HG02981 (cell line): ENCODE measurements around the gene BAIAP2.

ENCODE experiments used
- ATAC-seq: cut with Tn5 transposase; IDR thresholded peaks from one replicate; pipeline ENCODE4 v1.9.1; 2021; ENCODE audit warnings: mild to moderate bottlenecking, moderate library complexity; ENCODE audit not compliant: unreplicated experiment

BAIAP2 gene

DNA sequence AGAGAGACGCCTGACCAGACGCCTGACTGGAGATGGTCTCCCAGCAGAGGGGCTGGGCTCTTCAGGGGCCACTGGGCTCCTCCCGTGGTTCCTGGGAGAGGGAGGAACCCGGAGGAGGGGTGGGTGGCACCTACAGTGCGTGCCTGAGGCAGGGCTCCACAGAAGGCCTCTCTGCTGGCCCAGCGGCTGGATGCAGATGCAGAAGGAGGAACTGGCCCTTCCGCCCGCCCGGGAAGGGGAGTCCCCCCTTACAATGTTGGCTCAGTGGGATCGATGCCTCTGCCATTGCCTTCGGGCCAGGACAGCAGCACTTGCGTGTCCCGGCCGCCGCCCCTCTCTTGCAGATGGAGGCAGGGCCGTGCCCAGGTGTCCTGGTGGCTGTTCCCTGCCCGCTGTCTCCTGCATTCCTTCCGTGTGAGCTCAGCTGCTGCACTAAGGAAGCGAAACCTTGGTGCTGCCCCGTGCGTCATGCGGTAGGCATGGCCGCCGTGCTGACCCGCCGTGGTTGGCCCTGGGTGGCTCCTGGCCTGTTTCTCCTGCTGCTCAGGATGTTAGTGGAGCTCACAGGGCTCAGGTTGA lies 15.1 kb downstream of the BAIAP2 start:
- ATAC-seq, result no peak

DNA sequence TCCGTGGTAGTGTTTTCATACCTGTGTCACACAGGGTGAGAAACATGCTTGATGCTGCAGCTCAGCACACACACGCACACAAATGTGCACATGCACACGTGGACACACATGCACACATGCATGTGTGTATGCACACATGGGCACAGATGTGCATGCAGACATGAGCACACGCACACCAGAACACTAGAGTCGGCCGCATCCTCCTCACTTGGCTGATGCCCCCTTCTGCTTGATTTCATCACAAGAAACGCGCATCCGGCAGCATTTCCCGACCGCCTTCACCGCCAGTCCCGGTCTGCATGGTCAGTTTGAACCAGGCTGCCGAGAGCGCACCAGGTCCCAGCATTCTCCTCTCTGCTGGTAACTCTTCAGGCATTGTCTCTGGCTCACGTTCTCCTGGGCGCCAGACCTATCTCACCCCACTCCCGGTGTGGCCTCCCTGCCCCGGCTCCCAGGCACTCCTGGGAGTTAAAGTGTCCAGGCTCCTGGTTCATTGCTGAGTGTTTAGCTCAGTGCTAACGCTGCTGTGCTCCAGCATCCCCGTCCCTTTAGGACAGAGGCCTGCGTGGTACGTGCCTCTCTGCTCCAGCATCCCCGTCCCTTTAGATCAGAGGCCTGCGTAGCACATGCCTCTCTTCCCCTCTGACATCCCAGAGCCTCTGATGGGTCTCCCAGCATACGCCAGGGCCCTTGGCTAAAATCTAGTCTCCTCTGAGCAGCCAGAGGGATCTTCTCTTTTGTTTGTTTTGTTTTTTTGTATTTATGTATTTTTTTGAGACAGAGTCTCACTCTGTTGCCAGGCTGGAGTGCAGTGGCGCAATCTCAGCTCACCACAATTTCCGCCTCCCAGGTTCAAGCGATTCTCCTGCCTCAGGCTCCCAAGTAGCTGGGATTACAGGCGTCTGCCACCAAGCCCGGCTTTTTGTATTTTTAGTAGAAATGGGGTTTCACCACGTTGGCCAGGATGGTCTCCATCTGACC lies 16.0 kb downstream of the BAIAP2 start:
- no peak for ATAC-seq

GRCh38 chr17:81052199-81052997 lies 17.4 kb downstream of the BAIAP2 start:
- no peak for ATAC-seq

DNA sequence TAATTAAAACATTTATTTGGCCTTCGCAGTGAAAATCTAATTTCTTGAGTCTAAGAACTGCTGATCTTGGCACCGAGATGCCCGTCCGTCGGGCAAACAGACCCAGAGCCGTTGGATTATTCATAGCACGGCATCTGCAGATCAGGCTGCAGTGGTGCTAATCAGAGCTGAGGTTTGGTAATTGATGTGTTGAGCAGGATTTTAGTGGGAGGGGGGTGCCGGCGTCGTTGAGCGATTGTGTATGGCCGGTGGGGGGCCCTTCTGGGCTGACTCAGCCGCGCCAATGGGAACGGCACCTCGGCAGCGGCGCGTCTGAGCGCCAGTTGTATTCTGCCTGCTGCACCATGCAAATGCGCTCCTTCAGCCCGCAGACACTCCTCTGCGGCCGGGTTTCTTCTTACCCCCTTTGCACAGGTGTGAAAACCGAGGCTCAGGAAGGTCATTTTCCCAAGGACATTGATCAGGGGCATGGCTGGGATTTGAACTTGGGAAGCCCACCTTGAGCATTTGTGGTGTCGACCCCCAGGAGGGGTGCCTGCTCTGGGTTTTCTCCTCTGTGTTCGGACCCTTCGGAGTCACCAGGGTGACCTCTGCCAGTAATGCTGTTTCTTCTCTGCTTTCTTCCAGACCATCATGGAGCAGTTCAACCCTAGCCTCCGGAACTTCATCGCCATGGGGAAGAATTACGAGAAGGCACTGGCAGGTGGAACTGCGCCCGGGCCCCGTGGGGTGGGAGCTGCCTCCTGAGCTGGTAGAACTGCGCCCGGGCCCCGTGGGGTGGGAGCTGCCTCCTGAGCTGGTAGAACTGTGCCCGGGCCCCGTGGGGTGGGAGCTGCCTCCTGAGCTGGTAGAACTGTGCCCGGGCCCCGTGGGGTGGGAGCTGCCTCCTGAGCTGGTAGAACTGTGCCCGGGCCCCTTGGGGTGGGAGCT lies 18.4 kb downstream of the BAIAP2 start:
- ATAC-seq, result no peak

- ATAC-seq, result no peak
Measured at GRCh38 chr17:81054308-81054707, 19.4 kb downstream of the BAIAP2 start.

GRCh38 chr17:81054881-81055370 lies 20.0 kb downstream of the BAIAP2 start:
- no peak for ATAC-seq

DNA sequence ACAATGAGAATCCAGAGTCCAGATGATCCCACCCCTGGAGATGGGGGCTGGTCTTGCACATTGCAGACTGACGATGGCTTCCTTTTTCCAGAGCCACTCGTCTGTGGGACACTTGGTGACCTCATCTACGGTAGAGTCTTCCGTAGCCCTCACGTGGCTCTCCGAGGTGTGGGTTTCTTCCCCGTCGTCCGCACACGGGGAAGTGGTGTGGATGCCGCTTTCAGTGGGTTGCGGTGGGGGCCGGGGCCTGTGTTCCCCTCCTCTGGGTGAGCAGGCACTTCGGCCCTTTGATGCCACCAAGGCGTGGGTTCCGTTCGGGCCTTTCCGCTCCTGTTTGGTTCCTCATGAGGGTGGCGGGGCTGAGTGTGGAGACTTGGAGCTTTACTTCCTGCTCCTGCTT lies 21.4 kb downstream of the BAIAP2 start:
- ATAC-seq, result no peak

DNA sequence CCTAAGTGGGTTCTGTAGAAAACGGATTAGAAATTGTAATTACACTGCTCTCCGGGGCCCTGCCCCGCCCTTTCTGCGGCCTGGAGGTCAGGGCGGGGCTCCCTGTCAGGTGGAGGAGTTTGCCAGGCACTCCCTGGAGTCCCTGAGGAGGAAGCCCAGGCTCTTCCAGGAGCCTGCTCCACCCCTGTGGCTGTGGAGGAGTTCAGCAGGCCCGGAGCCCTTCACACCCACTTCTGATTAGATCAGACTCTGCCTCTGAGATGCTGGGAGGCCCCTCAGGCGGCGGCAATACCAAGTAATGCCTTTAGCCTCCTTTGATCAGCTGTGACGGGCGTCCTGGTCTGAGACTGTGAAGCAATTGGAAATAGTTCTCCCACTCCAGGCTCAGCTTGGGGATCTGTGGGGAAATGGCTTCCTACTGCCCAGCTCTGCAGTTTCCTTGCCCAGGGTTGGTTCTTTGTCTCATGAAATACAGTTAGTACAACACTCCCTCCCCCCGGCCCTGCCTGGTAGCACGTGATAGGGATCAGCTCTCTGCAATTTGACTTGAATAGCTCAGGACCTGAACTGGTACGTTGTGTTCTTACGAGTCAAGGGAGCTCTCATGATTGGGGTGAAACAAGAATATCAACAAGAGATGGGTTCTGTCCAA lies 22.3 kb downstream of the BAIAP2 start:
- no peak for ATAC-seq

DNA sequence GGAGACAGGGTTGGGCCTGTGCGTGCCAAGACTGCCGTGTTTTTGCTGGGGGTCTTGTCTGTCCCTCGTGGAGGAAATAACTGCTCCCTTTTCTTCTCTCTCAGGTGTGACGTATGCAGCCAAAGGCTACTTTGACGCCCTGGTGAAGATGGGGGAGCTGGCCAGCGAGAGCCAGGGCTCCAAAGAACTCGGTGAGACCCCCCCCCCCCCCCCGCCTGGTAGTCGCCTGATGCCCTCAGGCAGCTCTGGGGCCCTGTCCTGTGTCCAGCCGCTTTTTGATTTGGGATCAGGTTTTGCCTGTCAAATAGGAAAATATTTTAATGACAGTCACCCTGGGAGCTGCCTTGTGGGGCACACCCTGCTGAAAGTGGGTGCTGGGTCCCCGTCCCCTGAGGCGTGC lies 22.8 kb downstream of the BAIAP2 start:
- no peak for ATAC-seq

DNA sequence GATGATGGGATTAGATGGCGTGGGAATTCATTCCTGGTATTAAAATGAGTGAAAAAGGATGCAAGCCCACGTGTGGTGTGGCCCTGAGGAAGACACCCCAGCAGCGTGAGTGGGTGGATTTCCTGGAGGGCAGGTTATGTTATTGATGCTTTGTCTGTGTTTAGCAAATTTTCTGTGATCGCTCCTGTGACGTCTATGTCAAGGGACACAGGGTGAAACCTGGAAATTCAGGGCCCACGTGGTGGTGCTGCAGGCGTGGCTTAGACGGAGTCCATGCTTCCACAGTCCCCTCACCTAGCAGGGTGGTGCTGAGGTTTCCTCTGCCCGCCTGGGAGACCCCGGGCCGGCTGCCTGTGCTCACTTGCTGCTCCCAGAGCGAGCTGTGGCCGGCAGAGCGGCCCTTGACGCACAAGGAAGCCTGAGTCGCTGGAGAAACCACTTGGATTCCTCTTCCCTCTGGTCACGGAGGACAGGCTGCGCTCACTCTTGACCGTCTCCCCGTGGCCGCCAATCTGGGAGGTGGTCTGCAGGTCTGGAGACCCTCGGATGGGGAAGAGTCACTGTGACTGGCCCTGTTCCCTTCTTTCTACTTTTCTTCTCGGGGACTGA lies 23.4 kb downstream of the BAIAP2 start:
- no peak for ATAC-seq

DNA sequence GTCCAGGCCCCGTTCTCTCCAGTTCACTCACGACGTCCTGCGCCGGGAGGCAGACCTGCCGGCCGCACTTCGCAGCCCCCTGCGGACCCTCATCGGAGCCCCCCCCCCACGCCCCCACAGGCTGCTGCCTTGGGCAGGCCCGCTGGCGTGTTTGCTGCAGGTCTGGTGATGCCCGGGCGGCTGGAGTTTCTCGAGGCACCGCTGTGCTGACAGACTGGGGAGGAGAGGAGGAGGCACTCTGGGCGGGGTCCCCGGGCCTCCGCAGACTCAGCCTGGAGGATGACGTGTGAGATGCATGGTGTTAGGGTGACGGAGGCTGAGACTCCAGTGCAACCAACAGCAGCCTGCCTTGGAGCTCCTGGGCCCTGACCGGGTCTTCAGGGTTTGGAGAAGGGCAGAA lies 24.1 kb downstream of the BAIAP2 start:
- ATAC-seq, result no peak

DNA sequence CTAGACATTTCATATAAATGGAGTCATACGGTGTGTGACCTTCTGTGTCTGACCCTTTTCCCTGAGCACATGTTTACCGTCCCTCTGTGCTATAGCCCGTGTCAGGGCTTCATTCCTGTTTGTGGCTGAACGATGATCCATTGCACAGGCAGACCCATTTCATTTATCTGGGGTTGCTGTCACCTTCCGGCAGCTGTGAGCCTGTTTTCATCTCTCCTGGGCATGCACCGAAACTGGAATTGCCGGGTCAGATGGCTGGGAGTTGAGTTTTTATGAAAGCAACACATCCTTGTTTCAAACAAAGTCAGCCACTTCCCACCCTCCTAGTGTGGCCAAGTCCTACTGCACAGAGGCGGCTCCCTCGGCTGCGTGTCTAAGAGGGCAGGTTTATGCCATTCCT lies 25.5 kb downstream of the BAIAP2 start:
- ATAC-seq, result no peak

DNA sequence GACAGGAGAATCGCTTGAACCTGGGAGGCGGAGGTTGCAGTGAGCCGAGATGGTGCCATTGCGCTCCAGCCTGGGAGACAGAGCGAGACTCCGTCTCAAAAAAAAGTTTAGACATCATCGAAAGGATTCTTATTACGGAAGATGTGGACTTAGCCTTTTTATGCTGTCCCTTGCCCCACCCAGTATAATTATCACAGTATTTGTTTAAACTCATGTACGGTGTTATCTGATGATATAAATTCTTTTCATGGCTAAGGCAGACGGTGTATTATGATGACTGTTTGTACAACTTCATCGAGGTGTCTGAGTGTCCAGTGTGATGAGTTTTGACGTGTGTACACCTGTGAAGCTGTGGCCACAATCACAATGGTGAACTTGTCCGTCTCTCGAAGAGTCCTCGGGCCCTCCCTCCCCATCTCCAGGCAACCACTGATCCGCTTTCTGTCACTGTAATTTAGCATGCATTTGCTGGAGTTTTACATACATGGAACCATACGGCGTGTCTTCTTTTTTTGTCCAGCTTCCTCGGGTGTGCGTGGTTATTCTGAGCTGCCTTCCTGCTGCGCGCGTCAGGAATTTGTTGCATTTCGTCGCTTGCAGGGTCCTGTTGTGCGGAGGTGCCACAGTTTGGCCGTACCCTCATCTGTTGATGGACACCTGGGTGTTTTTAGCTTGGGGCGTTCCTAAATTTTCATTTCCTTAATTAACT lies 26.2 kb downstream of the BAIAP2 start:
- no peak for ATAC-seq

DNA sequence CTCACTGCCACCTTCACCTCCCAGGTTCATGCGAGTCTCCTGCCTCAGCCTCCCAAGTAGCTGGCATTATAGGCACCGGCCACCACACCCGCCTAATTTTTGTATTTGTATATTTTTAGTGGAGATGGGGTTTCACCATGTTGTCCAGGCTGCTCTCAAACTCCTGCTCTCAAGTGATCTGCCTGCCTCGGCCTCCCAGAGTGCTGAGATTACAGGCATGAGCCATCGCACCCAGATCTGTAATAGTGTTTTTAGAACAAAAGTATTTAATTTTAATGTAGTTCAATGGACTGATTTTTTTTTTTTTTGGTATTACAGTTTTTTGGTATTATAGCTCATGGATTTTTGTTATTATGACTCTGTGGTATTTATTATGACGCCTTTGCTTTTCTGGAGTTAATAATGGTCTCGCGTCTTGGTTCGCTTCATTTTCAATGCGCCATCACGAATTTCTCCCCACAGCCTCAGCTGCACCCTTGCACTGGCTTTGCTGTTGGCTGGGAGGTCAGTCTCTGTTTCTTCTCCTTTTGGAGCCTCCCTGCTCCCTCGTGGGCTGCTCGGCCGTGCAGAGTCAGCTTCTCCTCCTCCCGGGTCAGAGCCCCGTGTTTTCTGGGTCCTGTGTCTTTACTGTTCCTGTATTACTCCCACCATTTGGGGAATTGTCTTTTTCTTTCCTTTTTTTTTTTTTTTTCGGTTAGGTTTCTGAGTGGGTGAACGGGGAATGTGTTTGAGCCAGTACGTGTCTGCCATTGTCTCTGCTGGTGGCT lies 27.2 kb downstream of the BAIAP2 start:
- ATAC-seq, result no peak

DNA sequence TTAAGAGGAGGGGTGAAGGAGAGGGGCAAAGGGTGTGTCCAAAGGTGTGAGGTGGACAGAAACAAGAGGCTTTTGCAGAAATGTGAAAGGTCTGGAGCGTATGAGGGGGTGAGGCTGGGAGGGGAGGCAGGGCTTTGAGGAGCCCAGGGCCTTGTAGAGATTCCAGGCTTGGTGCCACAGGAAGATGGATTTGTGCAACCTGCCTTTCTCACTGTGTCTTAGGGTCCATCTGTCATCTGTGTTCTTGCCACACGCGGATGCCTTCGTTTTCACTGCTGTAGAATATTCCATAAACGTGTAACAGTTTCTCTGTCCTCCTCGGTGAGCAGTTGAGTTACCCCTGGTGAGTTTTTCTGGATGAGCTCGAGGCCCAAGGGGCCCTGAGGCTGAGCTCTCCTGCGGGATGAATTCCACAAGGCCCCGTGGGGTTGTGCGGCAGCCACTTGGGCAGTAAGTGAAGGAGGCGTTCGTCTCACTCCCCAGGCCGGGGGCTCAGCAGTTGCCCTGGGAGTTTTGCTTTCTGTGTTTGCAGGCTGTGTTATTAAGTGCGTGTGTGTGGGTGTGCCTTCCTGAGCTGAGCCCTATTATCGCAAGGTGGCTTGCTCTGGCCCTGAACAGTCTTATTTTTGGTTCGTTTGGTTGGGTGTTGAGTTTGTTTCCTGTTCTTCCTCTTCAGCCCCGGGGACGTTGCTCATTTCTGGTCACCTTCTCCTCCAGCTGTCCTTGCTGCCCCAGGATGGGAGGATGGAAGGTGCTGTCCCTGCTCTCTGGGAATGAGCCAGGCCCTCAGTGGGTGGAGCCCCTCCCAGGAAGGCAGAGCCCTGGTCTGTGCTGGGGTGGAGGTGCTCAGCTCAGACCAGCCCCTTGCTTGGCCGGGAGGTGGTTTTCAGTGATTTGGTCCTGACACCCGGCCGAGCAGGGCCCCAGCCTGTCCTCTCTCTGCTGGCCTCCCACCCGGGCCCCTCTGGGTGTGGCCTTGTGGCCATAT lies 28.4 kb downstream of the BAIAP2 start:
- ATAC-seq, result no peak

DNA sequence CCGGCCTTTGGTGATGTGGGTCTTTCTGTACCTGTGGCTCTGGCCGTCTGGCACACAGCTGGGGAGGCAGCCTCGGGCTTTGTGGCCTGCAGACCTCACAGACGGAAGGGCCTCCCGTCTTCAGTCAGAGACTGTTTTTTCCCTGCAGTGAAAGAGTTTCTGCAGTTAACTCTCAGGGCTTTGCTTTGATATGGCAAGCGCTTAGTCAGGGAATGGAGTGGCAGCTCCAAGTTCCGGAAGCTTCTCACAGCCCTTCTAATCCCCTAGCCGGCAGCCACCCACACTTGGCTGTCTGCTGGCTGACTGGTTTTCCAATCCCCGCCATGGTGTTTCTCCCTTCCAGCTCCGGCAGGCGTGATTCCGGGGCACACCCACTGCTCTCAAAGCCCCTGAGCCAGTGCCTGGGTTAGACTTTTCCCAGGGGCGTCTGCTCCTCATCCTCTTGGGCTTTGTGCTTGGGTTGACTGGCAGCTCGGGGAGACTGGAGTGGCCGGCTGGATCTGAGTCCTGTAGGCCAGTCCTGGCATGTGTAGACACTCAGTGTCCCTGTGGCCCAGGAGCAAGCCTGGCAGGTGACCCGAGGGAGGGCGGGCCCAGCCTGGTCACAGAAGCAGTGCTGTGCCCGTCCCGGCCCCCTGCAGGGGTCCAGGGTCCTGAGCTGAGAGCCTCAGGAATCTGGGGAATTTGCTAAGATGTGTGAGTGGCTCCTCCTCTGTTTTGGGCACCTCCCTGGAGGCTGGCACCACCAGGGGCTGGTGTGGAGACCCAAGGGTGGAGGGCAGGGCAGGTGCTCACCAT lies 29.9 kb downstream of the BAIAP2 start:
- ATAC-seq, result no peak
